GM21619 (cell line): ENCODE measurements around the gene ACSL1.
A peak's percentile ranks its signal among the peaks of the same experiment; 100 is the strongest.

ENCODE experiments used
- ATAC-seq: cut with Tn5 transposase; IDR thresholded peaks from one replicate; pipeline ENCODE4 v1.9.1; 2021; ENCODE audit not compliant: unreplicated experiment

Gene ACSL1

GRCh38 chr4:184825896-184826690 lies at the start of gene ACSL1:
Gene ACSL1 (minus strand): TSS chr4:184825968. CDS start chr4:184803514, 22,454 bp downstream.
- ATAC-seq = peak; percentile 62

GRCh38 chr4:184873054-184873453 lies 47.3 kb upstream of the ACSL1 start:
- ATAC-seq = no peak

- ATAC-seq = no peak
These were observed 45.0 kb upstream of the ACSL1 start for GRCh38 chr4:184870718-184871117.

GRCh38 chr4:184868623-184869022 lies 42.9 kb upstream of the ACSL1 start:
- ATAC-seq = no peak

- no peak for ATAC-seq
These were observed 38.1 kb upstream of the ACSL1 start for GRCh38 chr4:184863916-184864315.

GRCh38 chr4:184861047-184861446 lies 35.3 kb upstream of the ACSL1 start:
- no peak for ATAC-seq

- ATAC-seq = peak; percentile 54
These were observed 34.4 kb upstream of the ACSL1 start for GRCh38 chr4:184860018-184860779.

GRCh38 chr4:184857441-184858121 lies 31.8 kb upstream of the ACSL1 start:
- no peak for ATAC-seq

- ATAC-seq = no peak
These were observed 30.5 kb upstream of the ACSL1 start for GRCh38 chr4:184856277-184856609.

- ATAC-seq = peak; percentile 25
These were observed 28.9 kb upstream of the ACSL1 start for GRCh38 chr4:184854673-184855072.

GRCh38 chr4:184853436-184853835 lies 27.7 kb upstream of the ACSL1 start:
- no peak for ATAC-seq

GRCh38 chr4:184851886-184852285 lies 26.1 kb upstream of the ACSL1 start:
- no peak for ATAC-seq

GRCh38 chr4:184851200-184851541 lies 25.4 kb upstream of the ACSL1 start:
- peak; percentile 73 for ATAC-seq

GRCh38 chr4:184850431-184851199 lies 24.8 kb upstream of the ACSL1 start:
- peak; percentile 34 for ATAC-seq

GRCh38 chr4:184850018-184850417 lies 24.2 kb upstream of the ACSL1 start:
- no peak for ATAC-seq

GRCh38 chr4:184849185-184849584 lies 23.4 kb upstream of the ACSL1 start:
- peak; percentile 29 for ATAC-seq

GRCh38 chr4:184848510-184848909 lies 22.7 kb upstream of the ACSL1 start:
- no peak for ATAC-seq

- ATAC-seq = no peak
These were observed 20.8 kb upstream of the ACSL1 start for GRCh38 chr4:184846531-184846930.

GRCh38 chr4:184845367-184846021 lies 19.7 kb upstream of the ACSL1 start:
- ATAC-seq = no peak

GRCh38 chr4:184844742-184845141 lies 19.0 kb upstream of the ACSL1 start:
- no peak for ATAC-seq
